NCI-H774 (cell line): ENCODE measurements around the gene CHMP3.
"Not testable (repeated sequence)": the region's sequence is repeated elsewhere in the genome, so short reads cannot be mapped to it uniquely, and the experiment has no call there.

Experiments used
- DNase-seq: peaks from one replicate; lab custom pipeline; 2025; lab: John Stamatoyannopoulos, UW

CHMP3 gene

GRCh38 chr2:86507600-86507999 lies 55.6 kb downstream of the CHMP3 start:
- DNase-seq: no peak

GRCh38 chr2:86500325-86501083 lies 62.7 kb downstream of the CHMP3 start:
- DNase-seq: no peak

- DNase-seq: no peak
These were observed 63.9 kb downstream of the CHMP3 start for GRCh38 chr2:86499326-86499725.

GRCh38 chr2:86498468-86499260 lies 64.6 kb downstream of the CHMP3 start:
- no peak for DNase-seq

- DNase-seq: not testable (repeated sequence)
These were observed 66.9 kb downstream of the CHMP3 start for GRCh38 chr2:86496391-86496790.

GRCh38 chr2:86492048-86492453 lies 71.2 kb downstream of the CHMP3 start:
- no peak for DNase-seq

GRCh38 chr2:86491088-86491487 lies 72.2 kb downstream of the CHMP3 start:
- DNase-seq: no peak

- no peak for DNase-seq
These were observed 73.0 kb downstream of the CHMP3 start for GRCh38 chr2:86490245-86490644.

GRCh38 chr2:86489542-86489941 lies 73.7 kb downstream of the CHMP3 start:
- no peak for DNase-seq

GRCh38 chr2:86488561-86489250 lies 74.5 kb downstream of the CHMP3 start:
- DNase-seq: no peak

GRCh38 chr2:86487062-86487461 lies 76.2 kb downstream of the CHMP3 start:
- no peak for DNase-seq

- no peak for DNase-seq
These were observed 77.4 kb downstream of the CHMP3 start for GRCh38 chr2:86485802-86486201.

- DNase-seq: no peak
These were observed 78.1 kb downstream of the CHMP3 start for GRCh38 chr2:86485103-86485502.

GRCh38 chr2:86484385-86484784 lies 78.9 kb downstream of the CHMP3 start:
- DNase-seq: no peak

GRCh38 chr2:86482034-86482433 lies 81.2 kb downstream of the CHMP3 start:
- no peak for DNase-seq

GRCh38 chr2:86480105-86480504 lies 83.1 kb downstream of the CHMP3 start:
- no peak for DNase-seq

GRCh38 chr2:86477349-86477748 lies 85.9 kb downstream of the CHMP3 start:
- DNase-seq: no peak

- DNase-seq: no peak
These were observed 86.3 kb downstream of the CHMP3 start for GRCh38 chr2:86476918-86477317.

- no peak for DNase-seq
These were observed 87.2 kb downstream of the CHMP3 start for GRCh38 chr2:86476092-86476491.

GRCh38 chr2:86471637-86472036 lies 91.6 kb downstream of the CHMP3 start:
- DNase-seq: no peak

GRCh38 chr2:86470890-86471289 lies 92.4 kb downstream of the CHMP3 start:
- DNase-seq: no peak

GRCh38 chr2:86468162-86469033 lies 94.8 kb downstream of the CHMP3 start:
- no peak for DNase-seq
